Gastrocnemius medialis (tissue), 4 donors: ENCODE results near the gene GALNT2.

Source experiments
- POLR2A ChIP-seq, 2 donors: fragments of 450-650 bp; IDR thresholded peaks; one replicate each; pipeline ENCODE4 v1.6.1; 2017; ENCODE audit warnings: antibody characterized with exemption in 2 of 2, mild to moderate bottlenecking in 2 of 2, moderate library complexity in 2 of 2
- TF ChIP-seq, protein P1 (sequence below), 5 experiments: fragments of 450-650 bp in 3 of 5; fragments of 200-600 bp in 2 of 5; sonication (generic) in 2 of 5; IDR thresholded peaks in 4 of 5; conservative IDR thresholded peaks in 1 of 5; 1 replicate in 4 of 5; 2 replicates in 1 of 5; pipeline ENCODE4 v1.5.1; 2016 to 2019; ENCODE audit warnings: antibody characterized with exemption in 5 of 5, mild to moderate bottlenecking in 3 of 5, moderate library complexity in 3 of 5

DNA sequence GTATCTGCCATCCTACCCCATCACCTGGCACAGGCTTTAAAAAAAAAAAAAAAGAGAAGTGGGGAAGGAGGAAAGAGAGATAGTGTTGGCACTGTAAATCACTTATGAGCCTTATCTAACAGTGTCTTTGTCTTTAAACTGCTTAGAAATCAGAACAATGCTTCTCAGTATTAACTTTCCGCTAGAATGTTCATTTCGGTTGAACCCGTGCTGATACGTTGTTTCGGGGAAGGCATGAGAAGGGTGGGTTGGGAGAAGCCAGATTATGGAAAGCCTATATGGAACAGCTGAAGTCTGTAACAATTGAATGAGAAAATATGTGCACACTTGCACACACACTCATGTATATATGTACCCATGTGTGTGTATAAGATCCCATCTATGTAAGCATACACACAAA, 170.8 kb downstream of the GALNT2 start:
- TF ChIP-seq, protein P1, sequence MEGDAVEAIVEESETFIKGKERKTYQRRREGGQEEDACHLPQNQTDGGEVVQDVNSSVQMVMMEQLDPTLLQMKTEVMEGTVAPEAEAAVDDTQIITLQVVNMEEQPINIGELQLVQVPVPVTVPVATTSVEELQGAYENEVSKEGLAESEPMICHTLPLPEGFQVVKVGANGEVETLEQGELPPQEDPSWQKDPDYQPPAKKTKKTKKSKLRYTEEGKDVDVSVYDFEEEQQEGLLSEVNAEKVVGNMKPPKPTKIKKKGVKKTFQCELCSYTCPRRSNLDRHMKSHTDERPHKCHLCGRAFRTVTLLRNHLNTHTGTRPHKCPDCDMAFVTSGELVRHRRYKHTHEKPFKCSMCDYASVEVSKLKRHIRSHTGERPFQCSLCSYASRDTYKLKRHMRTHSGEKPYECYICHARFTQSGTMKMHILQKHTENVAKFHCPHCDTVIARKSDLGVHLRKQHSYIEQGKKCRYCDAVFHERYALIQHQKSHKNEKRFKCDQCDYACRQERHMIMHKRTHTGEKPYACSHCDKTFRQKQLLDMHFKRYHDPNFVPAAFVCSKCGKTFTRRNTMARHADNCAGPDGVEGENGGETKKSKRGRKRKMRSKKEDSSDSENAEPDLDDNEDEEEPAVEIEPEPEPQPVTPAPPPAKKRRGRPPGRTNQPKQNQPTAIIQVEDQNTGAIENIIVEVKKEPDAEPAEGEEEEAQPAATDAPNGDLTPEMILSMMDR (IDR thresholded peaks at IDR 0.05 in 4 of 5, conservative IDR thresholded peaks at IDR 0.05 in 1 of 5), result no peak
- TF ChIP-seq POLR2A (IDR thresholded peaks at IDR 0.05), result no peak
